GM19467 (cell line): ENCODE measurements around the gene PDGFA.

Experiments used
- ATAC-seq: cut with Tn5 transposase; IDR thresholded peaks from one replicate; pipeline ENCODE4 v1.9.1; 2021; ENCODE audit warnings: mild to moderate bottlenecking, moderate library complexity; ENCODE audit not compliant: unreplicated experiment

Gene PDGFA

GRCh38 chr7:449324-450019 is 70.2 kb downstream of the PDGFA start:
- ATAC-seq, result no peak

- ATAC-seq, result no peak
These were observed 72.1 kb downstream of the PDGFA start for GRCh38 chr7:447523-447922.
